ENCODE measurements around the gene NRDC. TPM values are rescaled to one million over a fixed set of nuclear protein-coding genes. Genes with fewer than 3 reads are reported as not detected.

Gene NRDC
- total and polyA plus RNA-seq, 2 of the 8 experiments (the other 6 are each of a cell fraction or from before 2014, with no cell fraction given) = 70.2 to 182 TPM

DNA sequence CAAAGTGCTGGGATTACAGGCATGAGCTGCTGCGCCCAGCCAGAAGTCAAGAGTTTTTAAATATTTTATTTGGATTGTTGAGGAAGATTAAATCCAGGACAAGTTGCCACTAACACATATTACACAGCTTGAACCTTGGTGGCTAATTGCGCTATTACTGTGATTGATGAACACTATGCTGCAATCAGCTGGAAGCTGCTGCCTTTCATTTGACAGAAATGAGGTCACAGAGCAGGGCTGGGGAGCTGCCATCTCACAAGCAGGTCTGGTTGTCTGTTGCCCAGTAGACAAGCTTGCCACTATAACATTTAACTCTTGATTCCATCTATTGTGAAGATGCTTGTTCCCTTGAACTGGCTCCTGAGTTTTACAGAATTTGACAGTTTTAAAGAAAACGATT, 37.4 kb upstream of the NRDC start:
- POLR2A ChIA-PET (ENCODE audit: partially characterized antibody) = interaction anchor here (1.4 kb wide), 1 partner anchor 65 kb away, joined by 4 read pairs; no protein-coding TSS in a partner anchor
- Histone ChIP-seq H2BK120ac (replicated peaks; ENCODE audit: low read depth, low read length) (no peak overlapping the region), H4K20me1 (replicated peaks in 1 of 2; ENCODE audit: control insufficient read depth in 1 of 2, insufficient read depth in 2 of 2, low read length in 2 of 2) (no peaks in the 10 kb centered on the region), H3K18ac (ENCODE audit: extremely low read depth, low read length) (no peak overlapping the region), H3K4me3 (ENCODE audit: extremely low read depth in 1 of 4, insufficient read depth in 2 of 4, low read depth in 3 of 4, low read length in 4 of 4) (no peak overlapping the region), H4K91ac (replicated peaks; ENCODE audit: insufficient read length, low read length) (no peak overlapping the region), H3K23ac (ENCODE audit: insufficient read length) (no peak overlapping the region), H3K79me2 (ENCODE audit: control insufficient read depth in 1 of 2, insufficient read depth in 2 of 2, low read length in 2 of 2) (no peaks in the 10 kb centered on the region), H3K4ac (replicated peaks; ENCODE audit: insufficient read length, low read depth, low read length) (no peak overlapping the region), H2BK12ac (ENCODE audit: low read depth, low read length) (no peak overlapping the region), H4K8ac (ENCODE audit: extremely low read depth, insufficient read depth, low read length) (no peak overlapping the region), H3K23me2 (ENCODE audit: low read depth, low read length) (no peaks in the 10 kb centered on the region), H3K36me3 (ENCODE audit: control insufficient read depth in 2 of 4, insufficient read depth in 4 of 4, low read length in 3 of 4) (peaks cover 3 to 46% (median 14%) of the 10 kb centered on the region in 4 experiments; a peak in 7 of 8 replicates), H3K9me3 (ENCODE audit: insufficient read depth in 2 of 2, low read depth in 1 of 2, low read length in 1 of 2) (no peaks in the 10 kb centered on the region), H3K27ac (ENCODE audit: low read depth, low read length) (no peak overlapping the region), H2BK20ac (ENCODE audit: low read length) (no peak overlapping the region), H3K4me1 (replicated peaks in 1 of 4; ENCODE audit: control insufficient read depth in 3 of 4, insufficient read depth in 4 of 4, low read length in 3 of 4) (peaks cover 0 to 2% (median under 1%) of the 10 kb centered on the region in 4 experiments; a peak in 2 of 7 replicates), H3K14ac (ENCODE audit: insufficient read length) (no peak overlapping the region), H2BK15ac (ENCODE audit: low read length) (no peak overlapping the region), H3K27me3 (replicated peaks in 1 of 4; ENCODE audit: control insufficient read depth in 3 of 4, extremely low read depth in 1 of 4, insufficient read depth in 3 of 4, low read length in 3 of 4) (no peaks in the 10 kb centered on the region; a peak in 1 of 7 replicates), H3K4me2 (ENCODE audit: insufficient read depth in 1 of 2, low read depth in 2 of 2, low read length in 2 of 2) (no peak overlapping the region), H2AFZ (ENCODE audit: low read length) (no peak overlapping the region), H3K56ac (replicated peaks; ENCODE audit: insufficient read length, low read depth, low read length) (no peak overlapping the region), H3K79me1 (ENCODE audit: low read depth, low read length) (no peaks in the 10 kb centered on the region; the same call in 1 of the 2 replicates), H2BK5ac (ENCODE audit: low read depth, low read length) (no peak overlapping the region), H2AK5ac (ENCODE audit: low read depth, low read length) (no peak overlapping the region), H3K9ac (replicated peaks in 1 of 4; ENCODE audit: extremely low read depth in 1 of 4, low read depth in 3 of 4, low read length in 3 of 4) (no peak overlapping the region), H4K5ac (ENCODE audit: insufficient read length, low read depth, low read length) (no peak overlapping the region)
- DNase-seq (ENCODE audit: low read depth in 1 of 2, low spot score in 2 of 2) = no peak
- WGBS, 2 experiments (ENCODE audit: extremely low coverage in 1 of 2, insufficient coverage in 1 of 2, insufficient read length in 1 of 2, insufficient replicate concordance in 2 of 2, low coverage in 1 of 2, low lambda C conversion rate in 2 of 2, missing lambda C conversion rate in 1 of 2) = 93% methylated on average over 3 of the region's 3 CpGs; no CpG with 5 or more reads in 1 of the 2 experiments
- CTCF ChIA-PET (ENCODE audit: partially characterized antibody) = interaction anchor here (0.6 to 4.1 kb wide), 4 partner anchors 10 to 800 kb away, joined by 3 to 13 read pairs (median 6); no protein-coding TSS in a partner anchor
- no peak for FAIRE-seq
- TF ChIP-seq EP300 (IDR thresholded peaks at IDR 0.05; ENCODE audit: borderline replicate concordance in 1 of 2, low read depth in 2 of 2, low read length in 2 of 2) (no peak), HDAC2 (IDR thresholded peaks at IDR 0.05; ENCODE audit: borderline replicate concordance in 1 of 2, low read depth in 2 of 2, low read length in 2 of 2) (no peak), POLR2AphosphoS5 (IDR thresholded peaks at IDR 0.05; ENCODE audit: low read depth, low read length) (no peak), TAF7 (optimal IDR thresholded peaks at IDR 0.05; ENCODE audit: borderline replicate concordance, low read depth, low read length) (no peak), SRF (IDR thresholded peaks at IDR 0.05; ENCODE audit: low read depth, low read length) (no peak), SP1 (IDR thresholded peaks at IDR 0.05; ENCODE audit: low read depth, low read length) (no peak), KDM1A (IDR thresholded peaks at IDR 0.05; ENCODE audit: borderline replicate concordance, low read length) (no peak), GTF2F1 (IDR thresholded peaks at IDR 0.05; ENCODE audit: borderline replicate concordance, low read depth, low read length) (no peak), POLR2A (IDR thresholded peaks at IDR 0.05; ENCODE audit: control extremely low read depth in 1 of 2, low read depth in 2 of 2, low read length in 2 of 2) (no peak)
- TF ChIP-seq, protein P1, sequence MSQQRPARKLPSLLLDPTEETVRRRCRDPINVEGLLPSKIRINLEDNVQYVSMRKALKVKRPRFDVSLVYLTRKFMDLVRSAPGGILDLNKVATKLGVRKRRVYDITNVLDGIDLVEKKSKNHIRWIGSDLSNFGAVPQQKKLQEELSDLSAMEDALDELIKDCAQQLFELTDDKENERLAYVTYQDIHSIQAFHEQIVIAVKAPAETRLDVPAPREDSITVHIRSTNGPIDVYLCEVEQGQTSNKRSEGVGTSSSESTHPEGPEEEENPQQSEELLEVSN (IDR thresholded peaks at IDR 0.05) = no peak

Data from H1 (cell line).